GM21619 (cell line): Measurements from ENCODE around the gene R3HDML.

Source experiments
- ATAC-seq: cut with Tn5 transposase; IDR thresholded peaks from one replicate; pipeline ENCODE4 v1.9.1; 2021; ENCODE audit not compliant: unreplicated experiment

Gene R3HDML

DNA sequence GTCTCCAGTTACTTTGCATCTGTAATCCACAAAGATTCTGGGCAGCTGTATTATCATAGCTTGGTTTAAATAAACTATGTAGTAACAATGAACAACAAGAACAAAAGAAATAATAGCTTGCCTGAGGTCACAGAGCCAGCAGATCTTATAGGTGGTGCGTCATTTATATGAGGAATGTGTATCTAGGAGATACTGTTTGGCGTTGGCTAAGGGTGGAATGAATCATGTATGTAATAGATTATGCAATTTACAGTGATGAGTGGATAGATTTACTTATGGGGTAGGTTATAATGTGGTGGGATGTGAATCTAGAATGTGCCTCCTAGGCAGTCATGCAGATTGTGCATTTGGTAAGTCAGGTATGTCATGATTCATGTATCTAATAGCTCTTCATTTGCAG, 61.5 kb downstream of the R3HDML start:
- no peak for ATAC-seq

DNA sequence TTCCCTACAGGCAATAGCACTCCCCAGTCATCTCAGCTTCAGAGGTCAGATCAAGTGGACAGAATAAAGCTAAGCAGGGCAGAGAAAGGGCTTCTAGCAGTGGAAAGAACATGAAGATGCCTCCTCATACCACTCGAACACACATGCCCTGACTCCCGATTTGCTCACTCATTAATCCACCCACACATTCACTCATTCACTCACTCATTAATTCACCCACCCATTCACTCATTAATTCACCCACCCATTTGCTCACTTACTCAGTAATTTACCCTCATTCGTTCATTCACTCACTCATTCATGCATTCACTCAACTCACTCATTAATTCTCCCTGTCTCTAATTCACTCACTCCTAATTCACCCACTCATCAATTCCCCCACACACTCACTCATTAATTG, 62.6 kb downstream of the R3HDML start:
- ATAC-seq, result no peak

DNA sequence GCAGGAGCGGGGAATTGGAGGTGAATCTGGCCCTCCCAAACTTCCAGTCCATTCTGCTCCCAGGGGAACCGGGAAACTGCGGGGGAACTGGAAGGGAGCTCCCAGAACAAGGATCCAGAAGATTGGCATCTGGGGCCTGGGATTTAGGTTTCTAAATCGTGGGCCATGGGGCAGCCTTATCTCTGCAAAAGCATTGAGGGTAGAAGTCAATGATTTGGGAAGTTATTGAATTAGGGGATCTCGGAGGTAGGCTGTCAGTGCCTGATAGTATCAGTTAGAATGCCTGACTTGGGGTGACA, 63.8 kb downstream of the R3HDML start:
- no peak for ATAC-seq
